NCI-H524 (cell line): ENCODE results near the gene ACTL7B.
"Not testable (repeated sequence)": the region's sequence is repeated elsewhere in the genome, so short reads cannot be mapped to it uniquely, and the experiment has no call there.

ENCODE experiments used
- DNase-seq, 2 experiments: peaks; one replicate each; lab custom pipeline; 2025; lab: John Stamatoyannopoulos, UW

The ACTL7B gene

GRCh38 chr9:108844856-108845255 lies 10.9 kb downstream of the ACTL7B start:
- DNase-seq: peak; percentile 61 to 86

- peak; percentile 45 to 91 for DNase-seq
Measured at GRCh38 chr9:108844391-108844790, 11.4 kb downstream of the ACTL7B start.

GRCh38 chr9:108842610-108843295 lies 13.0 kb downstream of the ACTL7B start:
- DNase-seq: no peak

- not testable (repeated sequence) for DNase-seq
Measured at GRCh38 chr9:108839561-108839960, 16.2 kb downstream of the ACTL7B start.

GRCh38 chr9:108838017-108838416 lies 17.8 kb downstream of the ACTL7B start:
- no peak for DNase-seq

- peak in 1 of 2 experiments; percentile 11 for DNase-seq
Measured at GRCh38 chr9:108837530-108837929, 18.3 kb downstream of the ACTL7B start.

- DNase-seq: peak; percentile 27 to 92
Measured at GRCh38 chr9:108836781-108837180, 19.0 kb downstream of the ACTL7B start.

GRCh38 chr9:108836319-108836718 lies 19.5 kb downstream of the ACTL7B start:
- DNase-seq: peak in 1 of 2 experiments; percentile 74

- DNase-seq: no peak
Measured at GRCh38 chr9:108835831-108836230, 20.0 kb downstream of the ACTL7B start.

- no peak for DNase-seq
Measured at GRCh38 chr9:108834959-108835665, 20.7 kb downstream of the ACTL7B start.

- DNase-seq: no peak
Measured at GRCh38 chr9:108832179-108832500, 23.6 kb downstream of the ACTL7B start.

- DNase-seq: no peak
Measured at GRCh38 chr9:108831496-108832178, 24.1 kb downstream of the ACTL7B start.

GRCh38 chr9:108830272-108830671 lies 25.5 kb downstream of the ACTL7B start:
- no peak for DNase-seq

- no peak for DNase-seq
Measured at GRCh38 chr9:108823829-108824228, 32.0 kb downstream of the ACTL7B start.

- DNase-seq: no peak
Measured at GRCh38 chr9:108816037-108816436, 39.7 kb downstream of the ACTL7B start.

- no peak for DNase-seq
Measured at GRCh38 chr9:108815156-108815555, 40.6 kb downstream of the ACTL7B start.

GRCh38 chr9:108813951-108814601 lies 41.7 kb downstream of the ACTL7B start:
- DNase-seq: peak in 1 of 2 experiments; percentile 74

GRCh38 chr9:108812396-108813025 lies 43.3 kb downstream of the ACTL7B start:
- DNase-seq: no peak

GRCh38 chr9:108811944-108812343 lies 43.8 kb downstream of the ACTL7B start:
- DNase-seq: no peak

- DNase-seq: no peak
Measured at GRCh38 chr9:108809269-108809668, 46.5 kb downstream of the ACTL7B start.
